ENCODE data around the gene KCNT1.

DNA sequence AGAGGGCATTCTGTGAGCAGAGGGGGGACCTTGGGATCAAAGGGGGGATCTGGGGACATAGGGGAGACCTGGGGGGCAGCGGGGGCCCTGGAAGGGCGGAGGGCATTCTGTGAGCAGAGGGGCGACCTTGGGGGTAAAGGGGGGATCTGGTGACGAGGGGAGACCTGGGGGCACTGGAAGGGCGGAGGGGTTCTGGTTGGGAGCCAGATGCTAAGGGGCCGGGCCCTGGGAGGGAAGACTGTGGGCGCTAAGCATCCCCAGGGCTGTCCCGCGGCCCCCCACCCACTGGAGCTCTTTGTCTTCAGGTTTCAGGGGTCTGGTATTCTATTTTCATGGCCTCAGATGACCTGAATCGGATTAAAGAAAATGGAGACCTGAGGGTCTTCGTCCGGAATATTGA is 38.1 kb upstream of the KCNT1 start:
- TF ChIP-seq GATA2 (IDR thresholded peaks at IDR 0.05; ENCODE audit: low read depth, low read length) (no peak), GATA3 (IDR thresholded peaks at IDR 0.05; ENCODE audit: low read depth, low read length) (no peak)
